ENCODE results near the gene NTN4. TPM values are rescaled to one million over a fixed set of nuclear protein-coding genes. Genes with fewer than 3 reads are reported as not detected.
A peak's percentile ranks its signal among the peaks of the same experiment; 100 is the strongest.

NTN4 gene
- polyA plus RNA-seq, 1 donor (not counting 4 experiments of a cell fraction or from before 2014, with no cell fraction given) = 8.3 TPM

- Histone ChIP-seq H3K4me2 (ENCODE audit: control insufficient read depth, extremely low read depth, insufficient read depth, low read depth, low read length) (no peak overlapping the region), H3K36me3 (ENCODE audit: control insufficient read depth in 2 of 2, extremely low read depth in 1 of 2, insufficient read depth in 2 of 2, low read length in 2 of 2) (no peaks in the 10 kb centered on the region), H3K4me3 (ENCODE audit: control insufficient read depth in 2 of 3, extremely low read depth in 1 of 3, insufficient read depth in 2 of 3, low read depth in 1 of 3, low read length in 3 of 3) (no peak overlapping the region), H4K20me1 (ENCODE audit: control insufficient read depth, extremely low read depth, insufficient read depth, low read length) (no peaks in the 10 kb centered on the region), H3K27me3 (ENCODE audit: control insufficient read depth, extremely low read depth, insufficient read depth, low read length) (no peaks in the 10 kb centered on the region), H3K27ac (ENCODE audit: control insufficient read depth, insufficient read depth, low read length) (no peak overlapping the region), H2AFZ (ENCODE audit: control insufficient read depth, low read length) (no peak overlapping the region), H3K9me3 (ENCODE audit: control insufficient read depth, low read depth, low read length) (no peaks in the 10 kb centered on the region), H3K4me1 (ENCODE audit: control insufficient read depth, extremely low read depth, insufficient read depth, low read length) (peaks cover 3% of the 10 kb centered on the region), H3K9ac (ENCODE audit: control insufficient read depth, extremely low read depth, insufficient read depth, low read length) (no peak overlapping the region), H3K79me2 (ENCODE audit: control insufficient read depth, insufficient read depth, low read length) (no peaks in the 10 kb centered on the region), H3K9me1 (ENCODE audit: control insufficient read depth, extremely low read depth, insufficient read depth, low read length) (no peaks in the 10 kb centered on the region)
- TF ChIP-seq CTCF (optimal IDR thresholded peaks at IDR 0.05 in 1 of 3, IDR thresholded peaks at IDR 0.05 in 1 of 3, conservative IDR thresholded peaks at IDR 0.05 in 1 of 3; ENCODE audit: extremely low read depth in 1 of 3, insufficient read depth in 2 of 3, low read length in 3 of 3) (no peak), EZH2 (IDR thresholded peaks at IDR 0.05; ENCODE audit: low read length) (no peak)
- no peak for DNase-seq (ENCODE audit: low read depth, low spot score)
- dilution Hi-C loops (cut with MboI; ENCODE audit: extremely low pct_ligation_motif_present, low sequenced_read_pairs) = no loop called here
- no peak for FAIRE-seq
Observed at GRCh38 chr12:95613021-95613420, 177.5 kb downstream of the NTN4 start.

- H2AFZ ChIP-seq (ENCODE audit: control insufficient read depth, low read length) = no peak overlapping the region
- H3K27ac ChIP-seq (ENCODE audit: control insufficient read depth, insufficient read depth, low read length) = no peak overlapping the region
- no peak overlapping the region for H3K4me3 ChIP-seq (ENCODE audit: control insufficient read depth in 2 of 3, extremely low read depth in 1 of 3, insufficient read depth in 2 of 3, low read depth in 1 of 3, low read length in 3 of 3)
- H3K79me2 ChIP-seq (ENCODE audit: control insufficient read depth, insufficient read depth, low read length) = no peaks in the 10 kb centered on the region
- TF ChIP-seq EZH2 (IDR thresholded peaks at IDR 0.05; ENCODE audit: low read length) = no peak
- TF ChIP-seq CTCF (optimal IDR thresholded peaks at IDR 0.05 in 1 of 3, IDR thresholded peaks at IDR 0.05 in 1 of 3, conservative IDR thresholded peaks at IDR 0.05 in 1 of 3; ENCODE audit: extremely low read depth in 1 of 3, insufficient read depth in 2 of 3, low read length in 3 of 3) = no peak
- no peaks in the 10 kb centered on the region for H4K20me1 ChIP-seq (ENCODE audit: control insufficient read depth, extremely low read depth, insufficient read depth, low read length)
- no peaks in the 10 kb centered on the region for H3K27me3 ChIP-seq (ENCODE audit: control insufficient read depth, extremely low read depth, insufficient read depth, low read length)
- H3K9ac ChIP-seq (ENCODE audit: control insufficient read depth, extremely low read depth, insufficient read depth, low read length) = no peak overlapping the region
- no peaks in the 10 kb centered on the region for H3K9me3 ChIP-seq (ENCODE audit: control insufficient read depth, low read depth, low read length)
- no peak overlapping the region for H3K4me2 ChIP-seq (ENCODE audit: control insufficient read depth, extremely low read depth, insufficient read depth, low read depth, low read length)
- peaks cover 3% of the 10 kb centered on the region for H3K4me1 ChIP-seq (ENCODE audit: control insufficient read depth, extremely low read depth, insufficient read depth, low read length)
- dilution Hi-C loops (cut with MboI; ENCODE audit: extremely low pct_ligation_motif_present, low sequenced_read_pairs) = no loop called here
- peak; percentile 85 for FAIRE-seq
- H3K36me3 ChIP-seq (ENCODE audit: control insufficient read depth in 2 of 2, extremely low read depth in 1 of 2, insufficient read depth in 2 of 2, low read length in 2 of 2) = no peaks in the 10 kb centered on the region
- DNase-seq (ENCODE audit: low read depth, low spot score) = no peak
- H3K9me1 ChIP-seq (ENCODE audit: control insufficient read depth, extremely low read depth, insufficient read depth, low read length) = no peaks in the 10 kb centered on the region
Observed at GRCh38 chr12:95611676-95612309, 178.8 kb downstream of the NTN4 start.
